ENCODE measurements around the gene TMEM244. TPM values are rescaled to one million over a fixed set of nuclear protein-coding genes. Genes with fewer than 3 reads are reported as not detected.

Gene TMEM244
- total and polyA plus RNA-seq, 2 of the 4 experiments (the other 2 are of a cell fraction): 0.21 to 0.36 TPM

DNA sequence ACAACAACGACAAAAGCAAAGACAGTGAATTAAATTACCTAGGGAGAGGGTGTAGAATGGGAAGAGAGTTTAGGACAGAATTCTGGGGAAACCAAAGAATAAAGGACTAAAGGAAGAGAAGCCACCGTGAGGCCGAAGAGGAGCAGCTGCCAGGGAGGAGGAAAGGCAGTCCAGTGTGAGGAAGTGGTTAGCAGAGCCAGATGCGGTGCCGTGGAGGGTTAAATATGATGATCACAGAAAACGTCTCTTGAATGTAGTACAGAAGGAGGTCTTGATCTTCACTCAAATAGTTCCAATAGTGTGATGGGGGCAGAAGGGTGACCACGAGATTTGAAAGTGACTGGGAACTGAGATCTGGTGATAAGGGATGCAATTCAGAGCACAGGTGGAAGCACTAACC, 67.7 kb downstream of the TMEM244 start:
- no peak overlapping the region for H3K9ac ChIP-seq (ENCODE audit: low read depth, low read length)
- no peaks in the 10 kb centered on the region for H3K9me3 ChIP-seq (ENCODE audit: control insufficient read depth, insufficient read depth, low read length)
- no peaks in the 10 kb centered on the region for H3K27me3 ChIP-seq (ENCODE audit: control insufficient read depth, insufficient read depth, low read length)
- no peak overlapping the region for H3K18ac ChIP-seq (ENCODE audit: low read depth, low read length)
- no peak overlapping the region for H2AK5ac ChIP-seq (ENCODE audit: low read depth, low read length)
- H3K36me3 ChIP-seq (ENCODE audit: control insufficient read depth, insufficient read depth, low read length): no peaks in the 10 kb centered on the region
- ChIA-PET CTCF (no interaction called here), POLR2A (ENCODE audit: unreplicated experiment) (no interaction called here)
- H3K9me1 ChIP-seq (ENCODE audit: insufficient read depth, low read length): no peaks in the 10 kb centered on the region
- H4K5ac ChIP-seq (ENCODE audit: low read depth, low read length): no peak overlapping the region
- ATAC-seq (ENCODE audit: low read depth) (no peak), DNase-seq (no peak)
- no peak overlapping the region for H2BK20ac ChIP-seq (ENCODE audit: low read depth, low read length)
- H2BK5ac ChIP-seq (ENCODE audit: low read depth, low read length, poor library complexity, severe bottlenecking): no peak overlapping the region
- H2AFZ ChIP-seq (replicated peaks; ENCODE audit: low read length, poor library complexity): no peak overlapping the region
- H3K23ac ChIP-seq (ENCODE audit: low read depth, low read length): no peak overlapping the region
- H2AK9ac ChIP-seq (replicated peaks; ENCODE audit: low read depth, low read length, poor library complexity): no peak overlapping the region
- in situ Hi-C loops (cut with MboI; ENCODE audit: low sequenced_read_pairs): no loop called here
- H3K4me3 ChIP-seq (ENCODE audit: insufficient read depth, low read depth, low read length): no peak overlapping the region
- intact Hi-C loops (cut with micrococcal nuclease): no loop called here
- H2BK15ac ChIP-seq (ENCODE audit: low read depth, low read length): no peak overlapping the region
- no peaks in the 10 kb centered on the region for H3K79me1 ChIP-seq (ENCODE audit: low read depth in 1 of 2, low read length in 2 of 2)
- H3K27ac ChIP-seq (ENCODE audit: insufficient read depth, low read length): no peak overlapping the region
- no peak overlapping the region for H3K14ac ChIP-seq (replicated peaks; ENCODE audit: low read depth, low read length)
- no peaks in the 10 kb centered on the region for H4K20me1 ChIP-seq (ENCODE audit: insufficient read depth, low read length)
- H3K56ac ChIP-seq (ENCODE audit: extremely low read depth, insufficient read depth, low read length): no peak overlapping the region
- no peak overlapping the region for H2BK120ac ChIP-seq (ENCODE audit: low read depth, low read length)
- H3K4me2 ChIP-seq (ENCODE audit: low read depth, low read length): no peak overlapping the region
- TF ChIP-seq BHLHE40 (IDR thresholded peaks at IDR 0.05; ENCODE audit: low read depth, low read length): no peak
- no peak for TF ChIP-seq MXI1 (IDR thresholded peaks at IDR 0.05; ENCODE audit: borderline replicate concordance, low read depth, low read length)
- TF ChIP-seq RAD21 (IDR thresholded peaks at IDR 0.05; ENCODE audit: low read length): no peak
- TF ChIP-seq MAFK (IDR thresholded peaks at IDR 0.05; ENCODE audit: low read depth, low read length): no peak
- TF ChIP-seq CEBPB (IDR thresholded peaks at IDR 0.05; ENCODE audit: low read depth, low read length): no peak
- TF ChIP-seq, protein P1, sequence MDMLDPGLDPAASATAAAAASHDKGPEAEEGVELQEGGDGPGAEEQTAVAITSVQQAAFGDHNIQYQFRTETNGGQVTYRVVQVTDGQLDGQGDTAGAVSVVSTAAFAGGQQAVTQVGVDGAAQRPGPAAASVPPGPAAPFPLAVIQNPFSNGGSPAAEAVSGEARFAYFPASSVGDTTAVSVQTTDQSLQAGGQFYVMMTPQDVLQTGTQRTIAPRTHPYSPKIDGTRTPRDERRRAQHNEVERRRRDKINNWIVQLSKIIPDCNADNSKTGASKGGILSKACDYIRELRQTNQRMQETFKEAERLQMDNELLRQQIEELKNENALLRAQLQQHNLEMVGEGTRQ (IDR thresholded peaks at IDR 0.05; ENCODE audit: low read depth, low read length): no peak
- TF ChIP-seq, protein P2, sequence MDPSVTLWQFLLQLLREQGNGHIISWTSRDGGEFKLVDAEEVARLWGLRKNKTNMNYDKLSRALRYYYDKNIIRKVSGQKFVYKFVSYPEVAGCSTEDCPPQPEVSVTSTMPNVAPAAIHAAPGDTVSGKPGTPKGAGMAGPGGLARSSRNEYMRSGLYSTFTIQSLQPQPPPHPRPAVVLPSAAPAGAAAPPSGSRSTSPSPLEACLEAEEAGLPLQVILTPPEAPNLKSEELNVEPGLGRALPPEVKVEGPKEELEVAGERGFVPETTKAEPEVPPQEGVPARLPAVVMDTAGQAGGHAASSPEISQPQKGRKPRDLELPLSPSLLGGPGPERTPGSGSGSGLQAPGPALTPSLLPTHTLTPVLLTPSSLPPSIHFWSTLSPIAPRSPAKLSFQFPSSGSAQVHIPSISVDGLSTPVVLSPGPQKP (IDR thresholded peaks at IDR 0.05; ENCODE audit: borderline replicate concordance, low read depth, low read length): no peak
- no peak for TF ChIP-seq MAZ (IDR thresholded peaks at IDR 0.05; ENCODE audit: borderline replicate concordance, low read depth, low read length)
- WGBS, 2 experiments (ENCODE audit: extremely low coverage in 2 of 2, insufficient read length in 1 of 2): 100% methylated on average over 1 of the region's 7 CpGs; no CpG with 5 or more reads in 1 of the 2 experiments
- no peak overlapping the region for H4K8ac ChIP-seq (ENCODE audit: low read depth in 2 of 2, low read length in 2 of 2)
- dilution Hi-C loops (cut with HindIII; ENCODE audit: low sequenced_read_pairs, unreplicated experiment): no loop called here
- no peaks in the 10 kb centered on the region for H3K4me1 ChIP-seq (ENCODE audit: control insufficient read depth, insufficient read depth, low read length)
- BruUV-seq (replicated peaks): no TSS peak
- H4K91ac ChIP-seq (ENCODE audit: insufficient read depth, low read depth, low read length): no peak overlapping the region
- H3K4ac ChIP-seq (ENCODE audit: low read depth, low read length): no peak overlapping the region

All from IMR-90 (cell line).